Stimulated activated CD4-positive, alpha-beta T cell treated with anti-CD3 and anti-CD28 coated beads, Interleukin-12 subunit alpha, Interleukin-12 subunit beta, amount 100 ng/mL, for 48 hours (primary cell): Measurements from ENCODE around the gene SLC16A6.
"Not testable (repeated sequence)": the region's sequence is repeated elsewhere in the genome, so short reads cannot be mapped to it uniquely, and the experiment has no call there.

Experiments
- DNase-seq, 3 donors: peaks; one replicate each; pipeline ENCODE4 v3.0.0-alpha.2; 2020; ENCODE audit warnings: low read depth in 2 of 3, low spot score in 1 of 3

The SLC16A6 gene

GRCh38 chr17:68253426-68253825 lies 37.5 kb downstream of the SLC16A6 start:
- not testable (repeated sequence) for DNase-seq

GRCh38 chr17:68249354-68249765 lies 41.6 kb downstream of the SLC16A6 start:
- no peak for DNase-seq

- peak in 1 of 3 donors; percentile 26 for DNase-seq
Observed at GRCh38 chr17:68248891-68249290, 42.0 kb downstream of the SLC16A6 start.

DNA sequence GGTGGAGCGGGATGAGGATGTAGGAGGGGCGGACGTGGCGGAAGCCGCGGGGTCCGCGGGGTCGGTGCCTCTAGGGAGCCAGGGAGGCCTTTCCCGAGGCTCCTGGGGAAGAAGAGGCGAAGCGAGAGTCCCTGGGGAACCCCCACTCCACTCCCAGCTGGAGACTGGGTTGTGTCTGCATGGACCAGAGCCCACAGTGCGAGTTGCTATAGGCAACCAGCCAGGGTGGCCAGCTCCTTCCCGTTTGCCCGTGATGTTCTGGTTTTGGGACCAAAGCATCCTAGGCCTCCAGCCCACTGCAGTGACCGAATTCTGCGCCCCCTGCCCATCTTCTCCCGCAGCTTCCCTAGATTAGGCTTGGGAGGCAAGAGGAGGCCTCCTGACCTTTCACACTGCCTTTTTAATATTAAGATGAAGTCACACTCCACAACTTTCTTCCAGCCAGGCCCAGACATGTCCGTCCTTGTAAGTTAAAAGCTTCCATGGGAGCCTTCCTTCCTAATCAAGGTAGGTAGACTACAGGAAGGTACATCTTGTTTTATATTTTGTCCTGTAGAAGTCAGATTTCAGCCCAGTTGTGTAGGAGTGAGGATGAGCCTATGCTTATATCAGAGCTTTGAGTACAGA lies 42.6 kb downstream of the SLC16A6 start:
- DNase-seq = peak in 1 of 3 donors; percentile 41

DNA sequence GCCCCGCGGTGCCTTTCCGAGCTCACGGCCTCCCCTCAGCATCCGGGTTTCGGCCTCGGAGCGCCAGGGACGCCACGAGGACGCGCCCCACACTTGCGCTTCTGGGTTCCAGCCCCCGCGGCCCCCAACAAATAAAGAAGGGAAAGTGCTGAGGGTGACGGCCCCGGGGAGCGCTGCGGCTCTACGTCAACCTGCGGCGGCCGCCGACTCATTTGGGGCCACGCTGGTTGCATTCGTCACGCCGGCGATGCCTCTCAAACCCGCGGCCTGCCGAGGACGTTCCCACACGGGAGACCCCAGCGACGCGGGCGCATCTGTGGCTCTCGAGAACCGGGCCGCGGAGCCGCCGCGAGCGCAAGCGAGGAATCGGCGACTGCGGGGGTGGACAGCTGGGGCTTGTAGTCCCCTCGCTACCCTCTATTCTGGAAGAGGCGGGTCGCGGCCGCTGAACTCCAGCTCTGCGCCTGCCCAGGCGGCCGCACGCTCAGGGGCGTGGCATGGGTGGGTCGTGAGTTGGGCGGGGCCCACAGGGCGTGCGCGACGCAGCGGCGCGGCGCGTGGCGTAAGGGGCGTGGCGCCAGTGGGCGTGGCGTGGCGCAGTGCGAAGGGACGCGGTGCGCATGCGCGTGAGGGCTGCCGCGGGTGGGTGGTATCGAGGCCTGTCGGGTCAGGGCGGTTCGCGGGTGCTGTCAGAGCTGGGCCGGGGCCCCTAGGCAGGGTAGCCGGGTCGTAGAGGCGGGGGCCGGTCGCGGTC lies 43.3 kb downstream of the SLC16A6 start, which contains the start of gene AMZ2:
Gene AMZ2 (plus strand): TSS at position 599 of the 754 bp plus-strand sequence. CDS start 2,145 bp downstream, outside the sequence.
- peak; percentile 92 to 98 (median 97) for DNase-seq

- DNase-seq = no peak
Observed at GRCh38 chr17:68246271-68247028, 44.5 kb downstream of the SLC16A6 start.

DNA sequence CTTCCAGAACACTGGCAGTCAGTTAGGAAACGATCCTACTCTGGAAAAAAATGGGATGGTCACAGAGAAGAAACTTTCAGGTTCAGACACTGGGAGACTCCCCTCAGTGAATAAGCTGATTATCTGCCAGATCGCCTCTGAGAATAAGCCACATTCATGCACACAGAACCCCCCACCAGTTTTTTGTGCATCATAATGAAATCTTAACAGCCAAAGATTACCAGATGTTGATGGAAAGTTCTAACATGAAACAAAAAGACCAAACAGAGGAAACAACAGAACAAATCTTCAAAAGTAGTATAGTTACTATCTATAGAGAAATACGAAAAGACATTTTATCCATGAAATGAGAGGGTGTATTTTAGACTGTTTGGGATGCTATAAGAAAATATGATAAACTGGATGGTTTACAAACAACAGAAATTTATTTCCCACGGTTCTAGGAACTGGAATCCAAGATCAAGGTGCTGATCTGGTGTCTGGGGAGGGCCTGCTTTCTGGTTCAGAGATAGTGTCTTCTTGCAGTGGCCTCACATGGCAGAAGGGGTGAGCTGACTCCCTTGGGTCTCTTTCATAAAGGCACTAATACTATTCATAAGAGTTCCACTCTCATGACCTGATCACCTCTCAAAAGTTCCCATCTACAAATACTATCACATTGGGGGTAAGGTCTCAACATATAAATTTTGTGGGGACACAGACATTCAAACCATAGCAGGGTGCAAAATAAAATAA lies 51.1 kb downstream of the SLC16A6 start:
- no peak for DNase-seq

GRCh38 chr17:68238871-68239253 lies 52.1 kb downstream of the SLC16A6 start:
- DNase-seq = peak in 1 of 3 donors; percentile 34

DNA sequence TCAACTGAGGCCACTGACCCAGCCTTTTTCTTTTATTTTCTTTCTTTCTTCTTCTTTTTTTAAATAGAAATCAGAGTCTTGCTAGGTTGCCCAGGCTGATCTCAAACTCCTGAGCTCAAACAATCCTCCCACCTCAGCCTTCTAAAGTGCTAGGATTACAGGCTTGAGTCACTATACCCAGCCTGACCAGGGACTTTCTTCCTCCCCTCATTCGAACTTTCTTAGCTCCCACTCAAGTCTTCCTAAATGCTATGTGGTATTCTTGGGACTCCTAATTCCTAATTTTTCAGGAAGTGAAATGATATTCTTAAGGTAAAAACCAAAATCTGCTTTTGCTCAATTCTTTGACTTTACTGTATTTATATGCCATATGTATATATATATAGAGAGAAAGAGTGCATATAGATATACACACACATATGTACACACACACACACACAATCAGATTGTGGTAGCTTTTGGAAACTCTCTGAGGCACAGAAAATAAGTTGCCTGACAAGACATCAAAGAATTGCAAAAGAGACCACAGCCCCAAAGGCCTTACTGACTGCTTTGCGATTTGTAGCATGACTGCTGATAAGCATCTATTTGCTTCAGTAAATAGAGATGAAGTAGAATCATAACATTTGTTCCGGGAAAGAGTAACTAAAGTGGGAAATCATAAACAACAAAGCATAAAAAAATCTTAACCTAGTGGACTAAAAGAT lies 52.6 kb downstream of the SLC16A6 start:
- DNase-seq = no peak

GRCh38 chr17:68237369-68238163 lies 53.4 kb downstream of the SLC16A6 start:
- peak in 1 of 3 donors; percentile 29 for DNase-seq

DNA sequence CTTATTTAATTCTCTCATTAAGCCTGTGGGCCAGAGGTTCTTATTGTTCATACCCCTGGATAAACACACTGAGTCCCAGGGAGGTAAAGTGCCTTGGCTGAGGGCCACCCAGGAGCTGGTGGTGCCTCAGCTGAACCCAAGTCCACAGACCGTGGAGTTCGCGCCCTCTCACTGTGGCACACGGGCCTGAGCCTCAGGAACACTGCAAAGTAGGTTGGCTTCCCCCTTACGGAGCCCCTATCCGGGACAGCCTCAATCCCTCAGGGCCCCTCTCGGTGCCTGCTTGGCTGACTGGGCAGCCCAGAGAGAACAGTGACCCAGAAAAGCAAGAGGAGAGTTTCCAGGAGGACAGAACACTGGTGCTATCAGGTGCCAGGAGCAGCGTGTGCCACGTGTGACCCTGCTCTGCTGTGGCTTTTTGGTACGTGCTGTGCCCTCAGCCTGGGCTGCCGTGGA lies 55.6 kb downstream of the SLC16A6 start:
- not testable (repeated sequence) for DNase-seq

- not testable (repeated sequence) for DNase-seq
Observed at GRCh38 chr17:68234726-68235335, 56.1 kb downstream of the SLC16A6 start.

DNA sequence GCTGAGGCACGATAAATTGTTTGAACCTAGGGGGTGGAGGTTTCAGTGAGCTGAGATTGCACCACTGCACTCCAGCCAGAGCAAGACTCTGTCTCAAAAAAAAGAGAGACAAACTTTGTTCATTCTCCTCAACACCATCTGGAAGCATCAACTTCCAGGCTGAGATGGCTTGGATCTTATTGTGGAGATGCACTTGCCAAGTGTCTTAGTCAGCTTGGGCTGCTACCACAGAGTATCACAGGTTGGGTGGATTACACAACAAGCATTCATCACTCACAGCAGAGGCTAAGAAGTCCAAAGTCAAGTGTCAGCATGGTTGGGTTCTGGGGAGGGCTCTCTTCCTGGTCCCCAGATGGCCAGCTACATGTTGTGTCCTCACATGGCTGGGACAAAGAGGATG lies 58.2 kb downstream of the SLC16A6 start:
- not testable (repeated sequence) for DNase-seq

- DNase-seq = no peak
Observed at GRCh38 chr17:68231541-68231940, 59.4 kb downstream of the SLC16A6 start.

- DNase-seq = not testable (repeated sequence)
Observed at GRCh38 chr17:68231131-68231530, 59.8 kb downstream of the SLC16A6 start.

DNA sequence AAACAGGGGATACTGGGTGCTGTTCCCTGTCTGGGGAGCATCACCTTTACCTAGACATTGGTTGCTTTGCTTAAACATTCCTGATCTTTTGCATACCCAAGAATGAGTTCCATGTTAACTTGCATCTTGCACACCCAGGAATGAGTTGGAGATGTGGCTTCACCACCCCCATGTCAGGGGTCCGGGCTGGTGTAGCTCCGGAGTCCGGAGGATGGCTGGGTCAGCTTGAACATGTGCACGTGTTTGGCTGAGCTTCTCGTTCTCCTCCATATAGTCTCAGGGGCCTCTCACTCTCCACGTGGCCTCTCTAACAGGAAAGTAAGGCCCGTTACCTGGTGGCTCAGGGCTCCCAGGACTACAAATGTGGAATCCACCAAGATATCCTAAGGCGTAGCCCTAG lies 61.3 kb downstream of the SLC16A6 start:
- DNase-seq = no peak

- no peak for DNase-seq
Observed at GRCh38 chr17:68228817-68229570, 61.9 kb downstream of the SLC16A6 start.

DNA sequence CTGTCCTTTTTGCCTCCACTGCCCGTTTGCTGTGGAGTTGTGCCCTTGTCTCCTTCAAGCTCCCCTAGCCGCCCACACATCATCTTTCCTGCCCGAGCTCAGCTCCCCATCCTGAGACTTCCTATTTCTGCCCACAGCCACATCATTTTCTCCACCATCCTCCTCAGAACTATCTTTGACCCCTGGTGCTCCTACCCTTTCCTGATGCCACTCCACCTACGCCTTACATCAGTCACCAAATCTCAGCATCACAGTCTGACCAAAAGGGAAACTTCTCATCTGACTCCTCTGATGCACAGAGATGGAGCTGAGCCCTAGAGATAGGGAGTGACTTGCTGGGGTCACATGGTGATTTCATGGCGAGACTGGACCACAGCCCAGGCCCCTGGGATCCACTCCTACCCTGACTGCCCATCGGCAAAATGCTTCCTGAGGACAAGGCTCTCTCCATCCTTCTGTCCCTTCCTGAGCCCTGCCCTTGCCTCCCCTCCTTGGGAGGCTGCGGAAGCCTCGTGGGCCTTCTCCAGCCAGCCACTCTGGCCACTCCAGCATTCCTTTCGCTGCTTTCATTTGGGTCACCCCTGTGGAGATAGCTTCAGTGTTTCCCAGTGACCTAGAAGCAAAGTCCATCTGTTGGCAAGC lies 62.8 kb downstream of the SLC16A6 start:
- DNase-seq = peak in 1 of 3 donors; percentile 35
